H1 (cell line): ENCODE measurements around the gene GRK7. TPM values are rescaled to one million over a fixed set of nuclear protein-coding genes. Genes with fewer than 3 reads are reported as not detected.

Source experiments
- ATF2 ChIP-seq: IDR thresholded peaks from 2 replicates; pipeline ENCODE4 v1.6.1; 2012; ENCODE audit warnings: low read length, inconsistent platforms
- CEBPB ChIP-seq: IDR thresholded peaks from 2 replicates; pipeline ENCODE4 v1.6.1; 2012; ENCODE audit warnings: low read depth, low read length
- polyA plus RNA-seq, 7 experiments: library from polyadenylated mRNA; depleted of rRNA in 3 of 7; stranded (reverse) in 5 of 7; unstranded in 2 of 7; fragments of >200 nt in 5 of 7; fragments of 200-250 nt in 2 of 7; gene quantifications; 1 replicate in 5 of 7; 2 replicates in 1 of 7; 4 replicates in 1 of 7; pipeline versions ENCODE4 v1.2.1 to v1.2.3, GENCODE V29; 2011 to 2013; ENCODE audit warnings: missing spikeins in 2 of 7, mixed read lengths in 2 of 7
- total RNA-seq: library from RNA; stranded (reverse); fragmentation: NEBNext Ultra II Directional; extraction: Animal tissue kit (Norgen Biotek cat#: 25700); gene quantifications from 2 replicates; pipeline ENCODE4 v1.2.1, GENCODE V29; 2021

Gene GRK7
- total and polyA plus RNA-seq, 2 of the 8 experiments (the other 6 are each of a cell fraction or from before 2014, with no cell fraction given): not detected

DNA sequence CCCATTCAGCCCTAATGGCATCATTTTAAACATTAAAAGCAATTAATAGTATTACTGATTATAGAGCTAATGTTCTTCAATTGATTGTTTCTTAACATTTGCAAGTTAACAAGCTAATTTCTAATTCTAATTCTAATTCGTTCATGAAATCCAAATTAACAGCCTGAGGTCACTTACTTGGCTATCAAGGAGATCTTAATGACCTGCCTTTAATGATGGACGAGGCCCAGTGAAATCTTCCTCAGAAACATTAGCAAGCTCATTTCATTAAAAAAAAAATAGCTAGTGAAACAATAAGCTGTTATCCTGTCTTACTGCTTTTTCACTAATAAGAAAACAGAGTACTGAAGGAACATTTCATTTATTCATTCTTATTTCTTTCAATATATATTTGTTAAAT lies 40.6 kb upstream of the GRK7 start (continued):
- TF ChIP-seq ATF2 (no peak), CEBPB (no peak)
